Psoas muscle (tissue), 8 donors: ENCODE measurements around the gene VIM. TPM values are rescaled to one million over a fixed set of nuclear protein-coding genes. Genes with fewer than 3 reads are reported as not detected.

ENCODE experiments used
- ATAC-seq, 4 donors: fragments of 200-7000 bp; cut with Tn5 transposase; one replicate each; pipeline ENCODE4 v1.9.1; 2020; ENCODE audit warnings: moderate library complexity in 3 of 4, mild to moderate bottlenecking in 2 of 4
- DNase-seq, 2 donors: peaks; one replicate each; pipeline ENCODE4 v3.0.0-alpha.2; 2020
- H3K27ac ChIP-seq: fragments of 200-600 bp; one replicate; pipeline ENCODE4 v1.8.0; 2022
- H3K27me3 ChIP-seq, 3 donors: fragments of 200-600 bp in 1 of 3; one replicate each; pipeline versions ENCODE4 v1.6.1 to v1.8.0; 2013 to 2022; ENCODE audit warnings: low read length in 2 of 3, mild to moderate bottlenecking in 2 of 3, moderate library complexity in 1 of 3; ENCODE audit not compliant: insufficient read depth in 3 of 3
- H3K36me3 ChIP-seq, 2 donors: fragments of 200-600 bp in 1 of 2; one replicate each; pipeline versions ENCODE4 v1.6.1 to v1.8.0; 2013 to 2022; ENCODE audit warnings: low read depth in 1 of 2, mild to moderate bottlenecking in 1 of 2, moderate library complexity in 1 of 2; ENCODE audit not compliant: insufficient read depth in 1 of 2
- H3K4me1 ChIP-seq: fragments of 200-600 bp; one replicate; pipeline ENCODE4 v1.8.0; 2022
- H3K4me3 ChIP-seq: fragments of 200-600 bp; one replicate; pipeline ENCODE4 v1.8.0; 2022; ENCODE audit warnings: mild to moderate bottlenecking
- H3K9me3 ChIP-seq: fragments of 200-600 bp; one replicate; pipeline ENCODE4 v1.8.0; 2022
- WGBS, 3 donors: extraction: QIAGEN DNeasy Blood & Tissue Kit; methylation state at CpG; one replicate each; pipeline versions ENCODE4 v1.1.6 to v1.1.7; 2013; 5-methylcytosine and 5-hydroxymethylcytosine counted together
- intact Hi-C, 2 donors: fragments of 100-400 bp; cut with DNase I; formaldehyde crosslinking; loops; one replicate each; pipeline versions ENCODE4 v1.11.0 to v1.14.2; 2022
- polyA plus RNA-seq, 3 donors: library from polyadenylated mRNA; stranded (reverse); fragments of 200-250 nt; gene quantifications; one replicate each; pipeline ENCODE4 v1.2.3, GENCODE V29; 2013
- total RNA-seq, 4 donors: library from RNA; stranded (reverse); fragmentation: NEBNext Ultra II Directional in 2 of 4; extraction: Animal tissue kit (Norgen Biotek cat#: 25700) in 2 of 4; gene quantifications; one replicate each; pipeline versions ENCODE4 v1.2.1 to v1.2.4, GENCODE V29; 2021 to 2023
- TF ChIP-seq, protein P1 (sequence below): fragments of 200-600 bp; IDR thresholded peaks from one replicate; pipeline ENCODE4 v1.8.0; 2022; ENCODE audit warnings: antibody characterized with exemption
- donor health status: healthy with polysubstance abuse.
- donor health status: DM: no; HTN: no; CAD: no; lungs with moderate emphysema.
- donor health status: Bipolar disorder and iron deficiency.
- donor health status: healthy.
- donor health status: DM: yes; HTN: yes; CAD: no.
- donor health status: DM: no; HTN: no; CAD: no.
- donor health status: DM: no; HTN: no; CAD: no.
- donor health status: DM: yes; HTN: yes; CAD: no.

VIM gene
- total and polyA plus RNA-seq, 7 donors: 126 to 443 (median 197) TPM

DNA sequence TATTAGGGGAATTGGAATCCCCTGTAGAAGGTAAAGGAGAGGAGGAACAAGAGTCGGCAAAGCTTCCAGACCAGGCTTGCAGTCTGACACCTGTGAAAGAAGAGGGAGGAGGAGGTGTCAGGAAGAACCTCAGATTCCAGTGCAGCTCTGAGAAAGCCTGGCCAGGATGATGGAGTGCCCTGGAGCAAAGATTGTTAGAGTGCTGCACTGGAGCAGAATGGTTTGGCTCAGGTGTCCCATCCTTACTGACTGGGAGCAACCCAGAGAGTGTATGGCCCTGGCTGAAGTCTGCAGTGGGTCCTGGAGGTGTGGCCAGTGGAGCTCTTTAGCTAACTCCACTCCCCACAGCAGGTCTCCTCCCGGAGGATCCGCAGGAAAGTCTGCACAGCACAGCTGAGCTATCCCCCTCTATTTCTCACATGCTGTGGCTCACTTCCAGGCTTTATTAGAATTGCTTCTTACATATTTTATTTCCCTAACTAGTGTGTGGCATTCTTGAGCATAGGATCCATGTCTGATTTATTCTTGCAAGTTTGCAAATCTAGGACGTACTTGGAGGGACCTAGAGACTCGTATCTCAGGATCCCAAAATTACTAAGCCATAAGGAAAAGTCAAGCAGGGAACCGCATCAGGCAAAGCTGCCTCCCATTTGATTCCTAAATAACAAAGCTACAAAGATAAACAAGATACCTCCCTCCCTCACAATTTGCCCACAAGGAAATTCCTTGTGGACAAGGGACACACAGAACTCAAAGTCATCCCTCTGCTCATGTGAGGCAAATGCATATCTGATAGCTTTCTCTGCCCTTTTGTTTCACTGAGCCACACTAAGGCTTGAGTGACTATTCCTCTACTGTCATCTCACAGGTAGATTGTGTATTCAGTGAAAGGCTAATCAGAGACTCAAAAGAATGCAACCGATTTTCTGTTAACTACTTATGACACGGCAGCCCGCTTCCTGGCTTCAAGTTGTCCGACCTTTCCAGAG lies 58.8 kb downstream of the VIM start:
- Histone ChIP-seq H3K27me3 (peaks cover 2 to 6% (median 3%) of the 10 kb centered on the region in 3 donors), H3K4me1 (no peaks in the 10 kb centered on the region), H3K27ac (no peak overlapping the region), H3K4me3 (no peak overlapping the region), H3K9me3 (no peaks in the 10 kb centered on the region), H3K36me3 (no peaks in the 10 kb centered on the region)
- intact Hi-C loops: no loop called here
- 54 to 57% (median 55%) methylated on average over 10 of the region's 10 CpGs for WGBS, 3 donors
- ATAC-seq (no peak), DNase-seq (no peak)
- TF ChIP-seq, protein P1, sequence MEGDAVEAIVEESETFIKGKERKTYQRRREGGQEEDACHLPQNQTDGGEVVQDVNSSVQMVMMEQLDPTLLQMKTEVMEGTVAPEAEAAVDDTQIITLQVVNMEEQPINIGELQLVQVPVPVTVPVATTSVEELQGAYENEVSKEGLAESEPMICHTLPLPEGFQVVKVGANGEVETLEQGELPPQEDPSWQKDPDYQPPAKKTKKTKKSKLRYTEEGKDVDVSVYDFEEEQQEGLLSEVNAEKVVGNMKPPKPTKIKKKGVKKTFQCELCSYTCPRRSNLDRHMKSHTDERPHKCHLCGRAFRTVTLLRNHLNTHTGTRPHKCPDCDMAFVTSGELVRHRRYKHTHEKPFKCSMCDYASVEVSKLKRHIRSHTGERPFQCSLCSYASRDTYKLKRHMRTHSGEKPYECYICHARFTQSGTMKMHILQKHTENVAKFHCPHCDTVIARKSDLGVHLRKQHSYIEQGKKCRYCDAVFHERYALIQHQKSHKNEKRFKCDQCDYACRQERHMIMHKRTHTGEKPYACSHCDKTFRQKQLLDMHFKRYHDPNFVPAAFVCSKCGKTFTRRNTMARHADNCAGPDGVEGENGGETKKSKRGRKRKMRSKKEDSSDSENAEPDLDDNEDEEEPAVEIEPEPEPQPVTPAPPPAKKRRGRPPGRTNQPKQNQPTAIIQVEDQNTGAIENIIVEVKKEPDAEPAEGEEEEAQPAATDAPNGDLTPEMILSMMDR: no peak

Other genes starting within 250 kb of the VIM start
- gene CUBN, start 98.4 kb upstream of the VIM start, total RNA-seq: 1 to 10 TPM in 1 of 4 donors, under 1 TPM in 3; 0.17 to 1.1 (median 0.45) TPM
- under 1 TPM; 0.07 to 0.36 (median 0.12) TPM for gene CUBN, start 98.4 kb upstream of the VIM start, polyA plus RNA-seq
- 1 to 10 TPM in 3 of 4 donors, under 1 TPM in 1; 0.84 to 2.7 (median 1.9) TPM for gene TRDMT1, start 26.6 kb upstream of the VIM start, total RNA-seq
- gene TRDMT1, start 26.6 kb upstream of the VIM start, polyA plus RNA-seq: 1 to 10 TPM in 2 of 3 donors, under 1 TPM in 1; 0.49 to 2.5 (median 2.3) TPM
- 1 to 10 TPM; 1.1 to 2.1 (median 1.2) TPM for gene ST8SIA6, start 226.4 kb downstream of the VIM start, total RNA-seq
- gene ST8SIA6, start 226.4 kb downstream of the VIM start, polyA plus RNA-seq: under 1 TPM; 0.12 to 0.23 (median 0.13) TPM